OCI-LY7 (cell line): ENCODE data around the gene SGSM1. TPM values are rescaled to one million over a fixed set of nuclear protein-coding genes. Genes with fewer than 3 reads are reported as not detected.

Experiments
- Bru-seq: library from RNA; stranded (reverse); fragments of 400-500 nt; gene quantifications from one replicate; lab custom pipeline; 2021; lab: Mats Ljungman, UMichigan
- BruChase-seq, 2 experiments: library from RNA; stranded (reverse); fragments of 400-500 nt; gene quantifications; one replicate each; lab custom pipeline; 2021; lab: Mats Ljungman, UMichigan
- BruUV-seq: library from RNA; stranded (reverse); fragments of 400-500 nt; replicated peaks from 2 replicates; lab custom pipeline; 2021; lab: Mats Ljungman, UMichigan
- CTCF ChIA-PET: fragments of 300-600 bp; sonication (Branson Sonifier 250); formaldehyde crosslinking; loops from one replicate; lab custom pipeline; 2022; ENCODE audit warnings: antibody characterized with exemption; ENCODE audit not compliant: unreplicated experiment; lab: Charles Lee
- POLR2A ChIA-PET: fragments of 300-600 bp; sonication (Branson Sonifier 250); formaldehyde crosslinking; loops from one replicate; lab custom pipeline; 2022; ENCODE audit warnings: antibody characterized with exemption; lab: Charles Lee
- DNase-seq: peaks from one replicate; pipeline ENCODE4 v3.0.0-alpha.2; 2015; ENCODE audit warnings: low spot score
- H2AFZ ChIP-seq: fragments of 200-600 bp; sonication (generic), shearing (Covaris generic); 2 replicates; pipeline ENCODE4 v1.6.1; 2014; ENCODE audit warnings: mild to moderate bottlenecking, antibody characterized with exemption, low read length, moderate library complexity
- H3K27ac ChIP-seq: fragments of 200-600 bp; sonication (generic); 2 replicates; pipeline ENCODE4 v1.5.1; 2014; ENCODE audit warnings: mixed run types, low read depth, mild to moderate bottlenecking, moderate library complexity, low read length, inconsistent platforms; ENCODE audit not compliant: poor library complexity, severe bottlenecking
- H3K36me3 ChIP-seq: fragments of 200-600 bp; sonication (generic); 2 replicates; pipeline ENCODE4 v1.6.1; 2014; ENCODE audit warnings: mild to moderate bottlenecking, antibody characterized with exemption, low read length, moderate library complexity, mixed read lengths; ENCODE audit not compliant: insufficient read depth
- H3K4me1 ChIP-seq: fragments of 200-600 bp; sonication (generic); 2 replicates; pipeline ENCODE4 v1.5.1; 2014; ENCODE audit warnings: mild to moderate bottlenecking, low read length; ENCODE audit not compliant: insufficient read depth, poor library complexity, severe bottlenecking
- H3K4me2 ChIP-seq: fragments of 200-600 bp; sonication (generic); 2 replicates; pipeline ENCODE4 v1.6.1; 2014; ENCODE audit warnings: mild to moderate bottlenecking, low read length
- H3K4me3 ChIP-seq: fragments of 200-600 bp; sonication (generic); 2 replicates; pipeline ENCODE4 v1.5.1; 2014; ENCODE audit warnings: mild to moderate bottlenecking, low read depth, low read length; ENCODE audit not compliant: poor library complexity, severe bottlenecking
- H3K79me2 ChIP-seq: fragments of 200-600 bp; sonication (generic); 2 replicates; pipeline ENCODE4 v1.6.1; 2016; ENCODE audit warnings: low read depth, mild to moderate bottlenecking, low read length, moderate library complexity, mixed read lengths; ENCODE audit not compliant: insufficient read depth
- H3K9me2 ChIP-seq: fragments of 200-600 bp; sonication (generic); 2 replicates; pipeline ENCODE4 v1.6.1; 2016; ENCODE audit warnings: mild to moderate bottlenecking, low read length, mixed read lengths; ENCODE audit not compliant: insufficient read depth
- H3K9me3 ChIP-seq: fragments of 200-600 bp; sonication (generic); 2 replicates; pipeline ENCODE4 v1.6.1; 2014; ENCODE audit warnings: mild to moderate bottlenecking, mixed run types, low read length, mixed read lengths
- H4K20me1 ChIP-seq: fragments of 200-600 bp; sonication (generic); 2 replicates; pipeline ENCODE4 v1.6.1; 2014; ENCODE audit warnings: mild to moderate bottlenecking, antibody characterized with exemption, low read length, moderate library complexity, mixed read lengths; ENCODE audit not compliant: insufficient read depth
- CTCF ChIP-seq: fragments of 200-600 bp; sonication (generic); conservative IDR thresholded peaks from 2 replicates; pipeline ENCODE4 v1.5.1; 2014; ENCODE audit warnings: mild to moderate bottlenecking, antibody characterized with exemption, low read length, moderate library complexity, mixed read lengths
- EZH2phosphoT487 ChIP-seq: fragments of 200-600 bp; sonication (generic); IDR thresholded peaks from 2 replicates; pipeline ENCODE4 v1.6.1; 2018; ENCODE audit warnings: low read depth, borderline replicate concordance, mild to moderate bottlenecking, mixed run types, antibody characterized with exemption, low read length, moderate library complexity, mixed read lengths
- intact Hi-C: fragments of 100-400 bp; cut with micrococcal nuclease; formaldehyde crosslinking; loops from one replicate; pipeline ENCODE4 v1.10.0; 2022; ENCODE audit not compliant: unreplicated experiment
- long read RNA-seq: library from polyadenylated mRNA; stranded (forward); transcript quantifications from one replicate; pipeline ENCODE4 v2.0.0, GENCODE V29; 2022
- total RNA-seq, 2 experiments: library from RNA; depleted of rRNA in 1 of 2; stranded (reverse); fragments of >200 nt in 1 of 2; shearing (Covaris generic) in 1 of 2; gene quantifications; 2 replicates each; pipeline ENCODE4 v1.2.3, GENCODE V29; 2014 to 2022

The SGSM1 gene
- total RNA-seq (2014; rRNA removed; shearing (Covaris generic)) (not detected in 2 replicates), total RNA-seq (2022) (not detected in 2 replicates), Bru-seq, nascent RNA (not detected), BruChase-seq, experiment 1, labeled RNA remaining after a 6-hour chase (not detected), BruChase-seq, experiment 2, labeled RNA remaining after a 2-hour chase (percentile 0 among the genes with signal in this experiment)
- long read RNA-seq: 0 reads

- Histone ChIP-seq H3K4me2 (peak within 1 kb of the TSS; percentile 20; the same call in 1 of the 2 replicates), H3K9me2 (no peaks in the 10 kb centered on the region), H3K9me3 (no peaks in the 10 kb centered on the region), H3K4me3 (no peak within 1 kb of the TSS), H2AFZ (no peak within 1 kb of the TSS), H3K4me1 (no peaks in the 10 kb centered on the region), H3K27ac (no peak within 1 kb of the TSS), H3K79me2 (no peaks in the 10 kb centered on the region), H4K20me1 (no peaks in the 10 kb centered on the region), H3K36me3 (no peaks in the 10 kb centered on the region)
- no peak for DNase-seq
- ChIA-PET POLR2A (no interaction called here), CTCF (no interaction called here)
- intact Hi-C loops: no loop called here
- BruUV-seq: no TSS peak
- TF ChIP-seq EZH2phosphoT487: no peak
- TF ChIP-seq CTCF: no peak
These were observed at the start of gene SGSM1 for GRCh38 chr22:24805790-24806662. SGSM1 (plus strand) TSS chr22:24806211; CDS start chr22:24806326, 115 bp downstream.

- H3K9me2 ChIP-seq: no peaks in the 10 kb centered on the region
- no TSS peak for BruUV-seq
- CTCF ChIA-PET: no interaction called here
- no peak for TF ChIP-seq EZH2phosphoT487
- TF ChIP-seq CTCF: peak; percentile 100
- peaks cover 4% of the 10 kb centered on the region for H3K4me1 ChIP-seq
- no peak overlapping the region for H3K4me2 ChIP-seq
- H3K79me2 ChIP-seq: no peaks in the 10 kb centered on the region
- no peak overlapping the region for H3K27ac ChIP-seq
- DNase-seq: peak; percentile 64
- H3K9me3 ChIP-seq: no peaks in the 10 kb centered on the region
- no peaks in the 10 kb centered on the region for H4K20me1 ChIP-seq
- H2AFZ ChIP-seq: no peak overlapping the region
- no peaks in the 10 kb centered on the region for H3K36me3 ChIP-seq
- intact Hi-C loops: loop anchor here (10.0 kb wide), 1 partner anchor 93 kb away; no protein-coding TSS in a partner anchor
- POLR2A ChIA-PET: no interaction called here
- H3K4me3 ChIP-seq: no peak overlapping the region
These were observed 47.7 kb upstream of the SGSM1 start for GRCh38 chr22:24758164-24758799.
